ENCODE data around the gene GPBP1L1. TPM values are rescaled to one million over a fixed set of nuclear protein-coding genes. Genes with fewer than 3 reads are reported as not detected.
"Not testable (repeated sequence)": the region's sequence is repeated elsewhere in the genome, so short reads cannot be mapped to it uniquely, and the experiment has no call there.

The GPBP1L1 gene
- total and polyA plus RNA-seq, 9 donors, result 36.0 to 89.5 (median 78.7) TPM

DNA sequence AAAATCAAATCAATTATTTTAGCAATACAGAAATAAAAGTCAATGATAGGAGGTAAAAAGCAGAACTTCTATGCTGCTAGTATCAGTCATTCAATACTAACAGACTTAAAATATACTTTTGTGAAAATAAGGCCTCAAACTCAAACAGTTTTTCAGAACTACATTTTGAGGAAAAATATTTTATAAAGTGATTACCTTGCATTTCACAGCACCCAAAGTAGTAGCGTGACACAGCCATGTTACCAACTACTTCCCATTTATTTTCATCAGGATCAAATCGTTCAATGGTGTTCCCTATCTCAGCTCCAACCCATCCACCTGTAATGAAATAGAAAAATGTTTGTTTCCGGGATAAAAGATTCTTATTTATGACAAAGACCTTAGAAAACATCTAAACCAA, 30.4 kb upstream of the GPBP1L1 start:
- intact Hi-C loops (cut with DNase I), result no loop called here
- H3K4me1 ChIP-seq (ENCODE audit: insufficient read depth), result no peaks in the 10 kb centered on the region
- H3K27me3 ChIP-seq, result no peaks in the 10 kb centered on the region
- H3K36me3 ChIP-seq, result no peaks in the 10 kb centered on the region
- no peak for DNase-seq
- 76 to 86% (median 81%) methylated on average over 3 of the region's 3 CpGs for WGBS, 3 donors
- no peak overlapping the region for H3K27ac ChIP-seq
- no peaks in the 10 kb centered on the region for H3K9me3 ChIP-seq
- no peak overlapping the region for H3K4me3 ChIP-seq
- TF ChIP-seq EP300 (IDR thresholded peaks at IDR 0.05) (no peak), POLR2A (IDR thresholded peaks at IDR 0.05) (no peak)
- TF ChIP-seq, protein P1, sequence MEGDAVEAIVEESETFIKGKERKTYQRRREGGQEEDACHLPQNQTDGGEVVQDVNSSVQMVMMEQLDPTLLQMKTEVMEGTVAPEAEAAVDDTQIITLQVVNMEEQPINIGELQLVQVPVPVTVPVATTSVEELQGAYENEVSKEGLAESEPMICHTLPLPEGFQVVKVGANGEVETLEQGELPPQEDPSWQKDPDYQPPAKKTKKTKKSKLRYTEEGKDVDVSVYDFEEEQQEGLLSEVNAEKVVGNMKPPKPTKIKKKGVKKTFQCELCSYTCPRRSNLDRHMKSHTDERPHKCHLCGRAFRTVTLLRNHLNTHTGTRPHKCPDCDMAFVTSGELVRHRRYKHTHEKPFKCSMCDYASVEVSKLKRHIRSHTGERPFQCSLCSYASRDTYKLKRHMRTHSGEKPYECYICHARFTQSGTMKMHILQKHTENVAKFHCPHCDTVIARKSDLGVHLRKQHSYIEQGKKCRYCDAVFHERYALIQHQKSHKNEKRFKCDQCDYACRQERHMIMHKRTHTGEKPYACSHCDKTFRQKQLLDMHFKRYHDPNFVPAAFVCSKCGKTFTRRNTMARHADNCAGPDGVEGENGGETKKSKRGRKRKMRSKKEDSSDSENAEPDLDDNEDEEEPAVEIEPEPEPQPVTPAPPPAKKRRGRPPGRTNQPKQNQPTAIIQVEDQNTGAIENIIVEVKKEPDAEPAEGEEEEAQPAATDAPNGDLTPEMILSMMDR (IDR thresholded peaks at IDR 0.05), result no peak

DNA sequence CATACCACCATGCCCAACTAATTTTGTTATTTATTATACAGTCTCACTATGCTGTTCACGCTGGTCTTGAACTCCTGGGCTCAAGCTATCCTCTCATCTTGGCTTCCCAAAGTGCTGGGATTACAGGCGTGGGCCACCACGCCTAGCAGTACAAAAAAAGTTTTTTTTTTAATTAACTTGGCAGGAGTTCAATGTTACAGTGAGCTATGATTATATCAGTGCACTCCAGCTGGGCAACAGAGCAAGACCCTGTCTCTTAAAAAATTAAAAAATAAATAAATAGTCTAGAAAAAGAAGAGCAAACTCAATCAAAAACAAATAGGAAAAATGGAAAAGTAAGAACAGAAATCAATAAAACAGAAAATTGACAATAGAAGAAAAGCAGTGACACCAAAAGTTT, 27.4 kb upstream of the GPBP1L1 start:
- no peaks in the 10 kb centered on the region for H3K36me3 ChIP-seq
- no peaks in the 10 kb centered on the region for H3K9me3 ChIP-seq
- TF ChIP-seq POLR2A (IDR thresholded peaks at IDR 0.05) (no peak), EP300 (IDR thresholded peaks at IDR 0.05) (no peak)
- TF ChIP-seq, protein P1 (IDR thresholded peaks at IDR 0.05), result no peak
- WGBS, 3 donors, result 93 to 94% (median 94%) methylated on average over 3 of the region's 3 CpGs
- H3K4me1 ChIP-seq (ENCODE audit: insufficient read depth), result no peaks in the 10 kb centered on the region
- no peak for DNase-seq
- no peak overlapping the region for H3K4me3 ChIP-seq
- H3K27ac ChIP-seq, result no peak overlapping the region
- intact Hi-C loops (cut with DNase I), result no loop called here
- H3K27me3 ChIP-seq, result no peaks in the 10 kb centered on the region

DNA sequence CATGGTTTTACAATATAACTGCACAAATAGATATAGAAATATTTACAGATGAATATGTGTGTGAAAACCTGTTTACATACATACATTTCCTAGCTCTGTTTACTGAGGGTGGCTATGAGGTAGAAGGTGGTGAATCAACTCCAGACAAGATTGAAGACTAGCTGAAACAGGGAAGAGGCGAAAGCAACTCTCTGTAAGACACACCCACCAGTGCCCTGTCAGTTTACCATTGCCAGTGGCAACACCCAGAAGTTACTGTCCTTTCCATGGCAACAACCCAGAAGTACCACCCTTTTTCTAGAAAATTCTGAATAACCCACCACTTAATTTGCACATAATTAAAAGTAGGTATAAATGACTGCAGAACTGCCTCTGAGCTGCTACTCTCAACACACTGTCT, 18.3 kb upstream of the GPBP1L1 start:
- H3K27me3 ChIP-seq, result no peaks in the 10 kb centered on the region
- no peak for TF ChIP-seq POLR2A (IDR thresholded peaks at IDR 0.05)
- no peak for TF ChIP-seq EP300 (IDR thresholded peaks at IDR 0.05)
- TF ChIP-seq, protein P1 (IDR thresholded peaks at IDR 0.05), result no peak
- WGBS, 3 donors, result 92 to 100% (median 95%) methylated on average over 1 of the region's 1 CpG

DNA sequence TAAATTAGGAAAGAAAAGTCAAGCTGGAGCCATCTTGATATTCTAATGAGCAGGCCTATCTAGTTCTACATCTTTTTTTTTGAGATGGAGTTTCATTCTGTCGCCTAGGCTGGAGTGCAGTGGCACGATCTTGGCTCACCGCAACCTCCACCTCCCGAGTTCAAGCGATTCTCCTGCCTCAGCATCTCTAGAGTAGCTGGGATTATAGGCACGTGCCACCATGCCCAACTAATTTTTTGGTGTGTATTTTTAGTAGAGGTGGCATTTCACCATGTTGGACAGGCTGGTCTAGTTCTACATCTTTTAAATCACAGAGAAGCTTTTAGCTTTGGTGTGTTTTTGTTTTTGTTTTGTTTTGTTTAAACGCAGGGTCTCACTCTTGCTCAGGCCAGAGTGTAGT, 8.5 kb upstream of the GPBP1L1 start:
- no peak overlapping the region for H3K27ac ChIP-seq
- TF ChIP-seq EP300 (IDR thresholded peaks at IDR 0.05), result no peak
- TF ChIP-seq POLR2A (IDR thresholded peaks at IDR 0.05), result no peak
- TF ChIP-seq, protein P1 (IDR thresholded peaks at IDR 0.05), result no peak
- H3K4me3 ChIP-seq, result no peak overlapping the region
- DNase-seq, result no peak
- H3K27me3 ChIP-seq, result no peaks in the 10 kb centered on the region
- no peaks in the 10 kb centered on the region for H3K9me3 ChIP-seq
- H3K36me3 ChIP-seq, result no peaks in the 10 kb centered on the region
- intact Hi-C loops (cut with DNase I), result no loop called here
- WGBS, 3 donors, result 78 to 83% (median 80%) methylated on average over 7 of the region's 7 CpGs
- H3K4me1 ChIP-seq (ENCODE audit: insufficient read depth), result no peaks in the 10 kb centered on the region

More for the DNA sequence above, 18.3 kb upstream of the GPBP1L1 start:
- Histone ChIP-seq H3K36me3 (no peaks in the 10 kb centered on the region), H3K27ac (no peak overlapping the region), H3K4me1 (ENCODE audit: insufficient read depth) (no peaks in the 10 kb centered on the region), H3K4me3 (no peak overlapping the region), H3K9me3 (no peaks in the 10 kb centered on the region)
- intact Hi-C loops (cut with DNase I), result no loop called here
- DNase-seq, result no peak

DNA sequence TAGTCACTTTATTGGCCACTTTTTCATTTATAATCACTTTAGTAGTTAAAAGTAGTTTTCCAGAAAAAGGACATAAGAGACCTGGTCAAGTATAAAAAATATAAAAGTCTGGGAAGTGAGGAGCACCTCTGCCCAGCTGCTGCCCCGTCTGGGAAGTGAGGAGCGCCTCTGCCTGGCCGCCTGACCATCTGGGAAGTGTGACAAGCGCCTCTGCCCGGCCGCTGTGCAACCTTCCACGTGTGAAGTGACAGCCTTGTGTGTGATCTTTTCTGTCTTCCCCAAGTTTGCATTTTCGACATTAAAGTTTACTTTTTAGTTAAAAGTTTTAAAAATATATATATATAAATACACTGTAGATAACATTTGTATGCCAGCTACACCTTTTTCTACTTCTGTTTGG, 7.5 kb upstream of the GPBP1L1 start:
- H3K9me3 ChIP-seq; H3K27ac ChIP-seq; H3K27me3 ChIP-seq; DNase-seq; H3K36me3 ChIP-seq; H3K4me1 ChIP-seq (ENCODE audit: insufficient read depth); H3K4me3 ChIP-seq; intact Hi-C loops (cut with DNase I): not testable (repeated sequence)
- WGBS, 3 donors, result 70 to 75% (median 71%) methylated on average over 8 of the region's 8 CpGs

Data from ovary (tissue), 9 donors.